Thyroid gland (tissue), 4 donors: ENCODE data around the gene COQ3. TPM values are rescaled to one million over a fixed set of nuclear protein-coding genes. Genes with fewer than 3 reads are reported as not detected.
"Not testable (repeated sequence)": the region's sequence is repeated elsewhere in the genome, so short reads cannot be mapped to it uniquely, and the experiment has no call there.

Experiments used
- DNase-seq, 2 donors: peaks; one replicate each; pipeline ENCODE4 v3.0.0-alpha.2; 2019
- H3K27ac ChIP-seq, 3 donors: fragments of 200-600 bp; sonication (generic); 1 replicate in 2 of 3; 2 replicates in 1 of 3; pipeline ENCODE4 v1.5.1; 2016 to 2019; ENCODE audit warnings: mild to moderate bottlenecking in 1 of 3, moderate library complexity in 1 of 3
- H3K27me3 ChIP-seq: fragments of 200-600 bp; sonication (generic); one replicate; pipeline ENCODE4 v1.5.1; 2019
- H3K36me3 ChIP-seq, 2 donors: fragments of 200-600 bp; sonication (generic); one replicate each; pipeline ENCODE4 v1.5.1; 2016 to 2019
- H3K4me1 ChIP-seq, 2 donors: fragments of 200-600 bp; sonication (generic); one replicate each; pipeline ENCODE4 v1.5.1; 2017 to 2019
- H3K4me3 ChIP-seq, 3 donors: fragments of 200-600 bp; sonication (generic); replicated peaks in 1 of 3; 1 replicate in 2 of 3; 2 replicates in 1 of 3; pipeline ENCODE4 v1.5.1; 2016; ENCODE audit warnings: mild to moderate bottlenecking in 1 of 3
- H3K9me3 ChIP-seq: fragments of 200-600 bp; sonication (generic); one replicate; pipeline ENCODE4 v1.5.1; 2017
- POLR2A ChIP-seq, 2 donors: fragments of 450-650 bp; IDR thresholded peaks; one replicate each; pipeline ENCODE4 v1.6.1; 2017; ENCODE audit warnings: antibody characterized with exemption in 2 of 2, mild to moderate bottlenecking in 2 of 2, moderate library complexity in 1 of 2
- WGBS, 2 donors: methylation state at CpG; one replicate each; pipeline ENCODE4 v1.1.5; 2017; 5-methylcytosine and 5-hydroxymethylcytosine counted together
- intact Hi-C: fragments of 100-400 bp; cut with DNase I; formaldehyde crosslinking; loops from one replicate; pipeline ENCODE4 v1.15.1; 2023
- total RNA-seq, 4 donors: library from RNA; depleted of rRNA; stranded (reverse); fragments of >200 nt; gene quantifications; one replicate each; pipeline ENCODE4 v1.2.3, GENCODE V29; 2016
- TF ChIP-seq, protein P1 (sequence below), 6 experiments: fragments of 200-600 bp in 3 of 6; fragments of 450-650 bp in 3 of 6; sonication (generic) in 3 of 6; IDR thresholded peaks; one replicate each; pipeline ENCODE4 v1.5.1; 2016 to 2019; ENCODE audit warnings: antibody characterized with exemption in 6 of 6, mild to moderate bottlenecking in 2 of 6, inconsistent platforms in 1 of 6, moderate library complexity in 1 of 6

COQ3 gene
- total RNA-seq, 4 donors from 2014 or later, result 5.2 to 7.0 (median 5.8) TPM

DNA sequence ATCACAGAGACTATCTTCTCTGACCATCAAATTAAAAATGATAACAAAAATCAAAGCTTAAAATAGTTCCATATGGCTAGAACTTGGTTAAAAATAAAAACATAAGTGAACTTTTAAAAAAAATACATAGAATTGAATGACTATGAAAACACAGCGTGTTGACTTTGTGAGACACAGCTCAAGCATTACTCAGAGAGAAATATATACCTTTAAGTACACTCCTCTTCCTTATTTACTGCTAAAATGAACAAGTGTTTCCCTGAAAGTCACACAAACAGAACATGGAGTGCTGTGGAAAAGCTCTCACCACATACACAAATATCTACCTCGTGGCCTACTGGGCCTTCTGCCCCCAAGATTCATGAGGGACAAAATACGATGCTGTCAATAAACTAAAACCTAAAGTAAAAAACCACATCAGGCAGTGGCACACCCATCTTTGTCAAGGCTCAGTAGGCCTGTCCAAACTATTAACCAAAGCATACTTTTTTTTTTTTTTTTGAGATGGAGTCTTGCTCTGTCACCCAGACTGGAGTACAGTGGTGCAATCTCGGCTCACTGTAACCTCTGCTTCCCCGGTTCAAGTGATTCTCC, 52.0 kb downstream of the COQ3 start:
- Histone ChIP-seq H3K27ac (no peak overlapping the region), H3K36me3 (no peaks in the 10 kb centered on the region), H3K9me3 (no peaks in the 10 kb centered on the region), H3K4me1 (no peaks in the 10 kb centered on the region), H3K27me3 (no peaks in the 10 kb centered on the region), H3K4me3 (no peak overlapping the region)
- no peak for DNase-seq
- TF ChIP-seq POLR2A (IDR thresholded peaks at IDR 0.05), result no peak
- TF ChIP-seq, protein P1, sequence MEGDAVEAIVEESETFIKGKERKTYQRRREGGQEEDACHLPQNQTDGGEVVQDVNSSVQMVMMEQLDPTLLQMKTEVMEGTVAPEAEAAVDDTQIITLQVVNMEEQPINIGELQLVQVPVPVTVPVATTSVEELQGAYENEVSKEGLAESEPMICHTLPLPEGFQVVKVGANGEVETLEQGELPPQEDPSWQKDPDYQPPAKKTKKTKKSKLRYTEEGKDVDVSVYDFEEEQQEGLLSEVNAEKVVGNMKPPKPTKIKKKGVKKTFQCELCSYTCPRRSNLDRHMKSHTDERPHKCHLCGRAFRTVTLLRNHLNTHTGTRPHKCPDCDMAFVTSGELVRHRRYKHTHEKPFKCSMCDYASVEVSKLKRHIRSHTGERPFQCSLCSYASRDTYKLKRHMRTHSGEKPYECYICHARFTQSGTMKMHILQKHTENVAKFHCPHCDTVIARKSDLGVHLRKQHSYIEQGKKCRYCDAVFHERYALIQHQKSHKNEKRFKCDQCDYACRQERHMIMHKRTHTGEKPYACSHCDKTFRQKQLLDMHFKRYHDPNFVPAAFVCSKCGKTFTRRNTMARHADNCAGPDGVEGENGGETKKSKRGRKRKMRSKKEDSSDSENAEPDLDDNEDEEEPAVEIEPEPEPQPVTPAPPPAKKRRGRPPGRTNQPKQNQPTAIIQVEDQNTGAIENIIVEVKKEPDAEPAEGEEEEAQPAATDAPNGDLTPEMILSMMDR (IDR thresholded peaks at IDR 0.05), result no peak
- WGBS, 2 donors, result 88 to 89% methylated on average over 5 of the region's 5 CpGs
- intact Hi-C loops, result no loop called here

DNA sequence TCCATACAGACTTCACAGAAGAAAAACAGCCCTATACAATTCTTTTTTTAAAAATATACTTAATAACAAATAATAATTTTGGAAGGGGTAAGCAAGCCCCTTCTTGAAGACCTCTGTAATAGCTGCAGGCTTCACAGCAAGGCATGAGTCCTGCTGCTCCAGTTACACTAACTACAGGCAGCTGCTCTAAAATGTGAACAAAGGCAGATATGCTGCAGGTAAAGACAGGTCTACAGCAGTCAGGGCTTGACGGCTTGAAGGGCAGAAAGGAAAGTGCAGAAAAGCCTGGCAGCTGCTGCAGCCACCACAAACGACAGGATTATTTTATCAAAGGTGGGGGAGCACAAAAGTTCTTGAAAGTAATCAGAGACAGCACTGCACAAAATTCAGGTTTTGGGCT, 55.8 kb downstream of the COQ3 start:
- Histone ChIP-seq H3K27me3 (no peaks in the 10 kb centered on the region), H3K9me3 (no peaks in the 10 kb centered on the region), H3K4me1 (no peaks in the 10 kb centered on the region), H3K27ac (no peak overlapping the region), H3K4me3 (no peak overlapping the region), H3K36me3 (no peaks in the 10 kb centered on the region)
- no peak for DNase-seq
- TF ChIP-seq, protein P1 (IDR thresholded peaks at IDR 0.05), result no peak
- TF ChIP-seq POLR2A (IDR thresholded peaks at IDR 0.05), result no peak
- WGBS, 2 donors, result 56% methylated on average over 2 of the region's 2 CpGs
- intact Hi-C loops, result loop anchor here (10.0 kb wide), 1 partner anchor 67 kb away; no protein-coding TSS in a partner anchor

DNA sequence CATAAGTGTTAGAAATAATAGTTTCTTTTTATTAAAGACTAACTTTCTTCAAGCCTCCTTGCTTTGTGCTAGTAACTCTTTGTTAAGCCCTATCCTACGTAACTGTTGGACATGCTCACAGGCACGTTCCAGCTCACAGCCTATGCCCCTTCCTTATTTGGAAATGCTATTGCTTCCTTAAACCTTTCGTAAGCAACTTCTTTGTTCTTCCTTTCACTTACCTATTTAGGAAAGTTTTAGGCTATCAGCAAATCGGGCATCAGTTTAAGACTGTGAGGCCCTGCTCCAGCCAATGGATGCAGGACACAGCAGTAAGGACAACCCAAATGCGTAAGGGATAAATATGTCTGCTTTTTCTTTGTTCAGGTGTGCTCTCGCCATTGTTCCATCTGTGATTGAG, 58.7 kb downstream of the COQ3 start:
- not testable (repeated sequence) for H3K4me3 ChIP-seq, H3K27me3 ChIP-seq, H3K9me3 ChIP-seq, H3K4me1 ChIP-seq, DNase-seq, H3K36me3 ChIP-seq, H3K27ac ChIP-seq
- intact Hi-C loops, result loop anchor here (10.0 kb wide), 1 partner anchor 70 kb away; no protein-coding TSS in a partner anchor
- WGBS, 2 donors, result 90% methylated on average over 6 of the region's 6 CpGs

DNA sequence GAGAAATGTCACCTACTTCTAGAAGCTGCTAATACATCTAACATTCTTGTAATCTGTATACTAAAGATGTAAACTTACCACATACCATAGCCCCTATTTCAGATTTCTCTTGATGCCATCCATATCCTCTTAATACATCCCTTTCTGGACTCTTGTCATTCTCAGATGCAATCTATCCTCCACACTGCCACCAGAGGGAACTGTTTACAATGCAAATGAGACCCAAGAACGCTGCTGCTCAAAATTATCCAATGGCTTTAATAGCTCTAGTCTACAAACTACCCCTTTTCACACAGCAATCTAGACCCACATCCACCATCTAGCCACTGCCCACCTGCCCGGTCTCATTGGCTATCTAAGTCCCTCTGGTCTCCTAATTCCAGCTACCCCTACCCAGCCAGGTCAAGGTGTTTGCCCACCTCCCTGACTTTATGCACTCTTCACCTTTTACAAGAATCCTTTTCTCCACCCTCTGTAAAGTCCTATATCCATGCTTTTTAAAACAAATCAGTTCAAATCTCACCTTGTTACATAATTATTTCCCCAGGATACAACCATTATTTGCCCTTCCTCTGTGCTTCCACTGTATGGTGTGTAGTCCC, 59.4 kb downstream of the COQ3 start:
- DNase-seq, result peak; percentile 16 to 21
- Histone ChIP-seq H3K27me3 (no peaks in the 10 kb centered on the region), H3K4me3 (no peak overlapping the region), H3K36me3 (no peaks in the 10 kb centered on the region), H3K27ac (no peak overlapping the region), H3K9me3 (no peaks in the 10 kb centered on the region), H3K4me1 (no peaks in the 10 kb centered on the region)
- WGBS, 2 donors, result 37 to 42% methylated on average over 2 of the region's 2 CpGs
- TF ChIP-seq, protein P1 (IDR thresholded peaks at IDR 0.05), result peak in 4 of 6 experiments; percentile 44 to 54 (median 52)
- no peak for TF ChIP-seq POLR2A (IDR thresholded peaks at IDR 0.05)
- intact Hi-C loops, result loop anchor here (10.0 kb wide), 1 partner anchor 70 kb away; no protein-coding TSS in a partner anchor

DNA sequence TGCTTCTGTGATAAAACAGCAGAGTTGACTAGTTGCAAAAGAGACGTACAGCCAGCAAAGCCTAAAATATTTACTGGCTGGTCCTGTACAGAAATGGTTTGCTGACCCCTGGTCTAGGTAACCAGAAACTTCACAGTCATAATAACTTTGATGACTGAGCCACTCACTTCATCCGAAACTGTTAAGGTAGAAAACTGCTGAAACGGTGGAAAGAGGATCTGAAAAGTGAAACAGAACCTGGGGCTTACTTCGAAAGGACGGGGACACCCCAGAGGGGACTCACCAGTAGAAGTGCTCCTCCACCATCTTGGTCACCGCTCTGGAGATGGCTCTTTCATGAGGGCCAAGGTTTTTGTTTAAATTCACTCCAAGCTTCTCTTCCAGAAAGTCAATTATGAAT, 60.9 kb downstream of the COQ3 start:
- Histone ChIP-seq H3K36me3 (no peaks in the 10 kb centered on the region), H3K4me1 (no peaks in the 10 kb centered on the region), H3K27ac (no peak overlapping the region), H3K4me3 (no peak overlapping the region), H3K9me3 (no peaks in the 10 kb centered on the region), H3K27me3 (no peaks in the 10 kb centered on the region)
- intact Hi-C loops, result loop anchor here (10.0 kb wide), 1 partner anchor 72 kb away; no protein-coding TSS in a partner anchor
- no peak for TF ChIP-seq POLR2A (IDR thresholded peaks at IDR 0.05)
- TF ChIP-seq, protein P1 (IDR thresholded peaks at IDR 0.05), result no peak
- no peak for DNase-seq
- WGBS, 2 donors, result 87% methylated on average over 6 of the region's 6 CpGs
